Pancreas (tissue), 10 donors: ENCODE data around the gene EPHB2. TPM values are rescaled to one million over a fixed set of nuclear protein-coding genes. Genes with fewer than 3 reads are reported as not detected.

Source experiments
- ATAC-seq, 4 donors: fragments of 200-7000 bp; cut with Tn5 transposase; one replicate each; pipeline versions ENCODE4 v1.8.0 to v1.9.1; 2020; ENCODE audit warnings: mild to moderate bottlenecking in 4 of 4, moderate library complexity in 4 of 4
- DNase-seq, 6 donors: peaks; one replicate each; pipeline ENCODE4 v3.0.0-alpha.2; 2020
- FAIRE-seq: peaks from 2 replicates; lab custom pipeline; 2012; peaks lifted over from hg19 to GRCh38; lab: Jason Lieb, UNC
- H3K27ac ChIP-seq, 4 donors: fragments of 200-600 bp; sonication (generic); 1 replicate in 3 of 4; 2 replicates in 1 of 4; pipeline versions ENCODE4 v1.5.0 to v1.8.0; 2020
- H3K27me3 ChIP-seq, 4 donors: fragments of 200-600 bp; one replicate each; pipeline ENCODE4 v1.8.0; 2021
- H3K36me3 ChIP-seq, 3 donors: fragments of 200-600 bp; sonication (generic) in 1 of 3; one replicate each; pipeline versions ENCODE4 v1.5.0 to v1.8.0; 2020 to 2021
- H3K4me1 ChIP-seq, 3 donors: fragments of 200-600 bp; one replicate each; pipeline ENCODE4 v1.8.0; 2021
- H3K4me3 ChIP-seq, 4 donors: fragments of 200-600 bp; sonication (generic) in 2 of 4; one replicate each; pipeline versions ENCODE4 v1.5.0 to v1.8.0; 2020 to 2021
- H3K9me3 ChIP-seq, 4 donors: fragments of 200-600 bp; one replicate each; pipeline ENCODE4 v1.8.0; 2021
- WGBS, 2 donors: extraction: QIAGEN DNeasy Blood & Tissue Kit; methylation state at CpG; one replicate each; pipeline ENCODE4 v1.1.7; 2013; 5-methylcytosine and 5-hydroxymethylcytosine counted together
- intact Hi-C, 3 donors: fragments of 100-400 bp; cut with DNase I; formaldehyde crosslinking; loops; one replicate each; pipeline versions ENCODE4 v1.11.1 to v1.14.2; 2022
- polyA plus RNA-seq, 2 donors: library from polyadenylated mRNA; stranded (reverse); fragments of 200-250 nt; gene quantifications; one replicate each; pipeline ENCODE4 v1.2.3, GENCODE V29; 2013
- total RNA-seq, 6 donors: library from RNA; stranded (reverse); fragmentation: NEBNext Ultra II Directional in 4 of 6; extraction: Animal tissue kit (Norgen Biotek cat#: 25700) in 4 of 6; gene quantifications; one replicate each; pipeline versions ENCODE4 v1.2.1 to v1.2.4, GENCODE V29; 2021 to 2023
- TF ChIP-seq, protein P1 (sequence below), 4 donors: fragments of 200-600 bp; sonication (generic) in 3 of 4; IDR thresholded peaks; one replicate each; pipeline versions ENCODE4 v1.5.0 to v1.8.0; 2021; ENCODE audit warnings: antibody characterized with exemption in 4 of 4
- donor health status: healthy with polysubstance abuse.
- donor health status: DM: no; HTN: no; CAD: no; lungs with moderate emphysema.
- donor health status: DM: no; HTN: no; CAD: no.
- donor health status: control.
- donor health status: control.
- donor health status: Bipolar disorder and iron deficiency.
- donor health status: DM: yes; HTN: yes; CAD: no.
- donor health status: DM: no; HTN: no; CAD: no.
- donor health status: DM: no; HTN: no; CAD: no.
- donor health status: DM: yes; HTN: yes; CAD: no.

Gene EPHB2
- total and polyA plus RNA-seq, 8 donors, result 1.3 to 10.0 (median 4.4) TPM

DNA sequence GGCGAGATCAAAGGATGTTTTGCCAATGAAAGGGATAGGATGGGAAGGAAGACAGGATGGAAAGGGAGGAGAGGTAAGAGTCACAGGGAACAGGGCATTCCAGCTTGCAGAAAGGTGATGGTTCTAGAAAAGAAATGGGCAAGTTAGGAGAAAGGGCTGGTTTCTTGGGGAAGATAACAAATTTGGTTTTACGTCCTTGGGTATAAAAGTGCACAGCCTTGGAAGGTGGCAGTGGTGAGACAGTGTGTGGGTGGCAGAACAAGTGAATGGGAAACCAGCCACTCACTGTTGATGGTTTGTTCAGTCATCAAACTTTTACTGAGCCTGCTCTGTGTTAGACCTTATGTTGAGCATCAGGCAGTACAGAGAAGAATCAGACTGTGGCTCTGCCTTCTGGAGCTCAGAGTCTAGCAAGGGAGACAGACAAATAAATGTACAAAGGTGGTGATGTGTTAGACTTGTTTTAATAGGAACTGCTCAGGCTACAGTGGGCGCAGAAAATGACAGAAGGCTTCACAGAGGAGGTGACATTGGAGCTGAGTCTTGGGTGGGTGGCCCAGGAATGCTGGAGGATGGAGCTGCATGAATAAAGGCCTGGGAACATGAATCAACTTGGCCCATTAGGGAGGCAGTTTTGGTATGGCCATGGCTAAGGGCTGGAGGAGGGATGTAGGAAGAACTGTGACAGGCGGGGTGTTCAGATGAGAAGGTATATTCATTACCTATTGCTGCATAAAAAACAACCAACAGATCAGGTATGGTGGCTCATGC lies 76.3 kb downstream of the EPHB2 start:
- TF ChIP-seq, protein P1, sequence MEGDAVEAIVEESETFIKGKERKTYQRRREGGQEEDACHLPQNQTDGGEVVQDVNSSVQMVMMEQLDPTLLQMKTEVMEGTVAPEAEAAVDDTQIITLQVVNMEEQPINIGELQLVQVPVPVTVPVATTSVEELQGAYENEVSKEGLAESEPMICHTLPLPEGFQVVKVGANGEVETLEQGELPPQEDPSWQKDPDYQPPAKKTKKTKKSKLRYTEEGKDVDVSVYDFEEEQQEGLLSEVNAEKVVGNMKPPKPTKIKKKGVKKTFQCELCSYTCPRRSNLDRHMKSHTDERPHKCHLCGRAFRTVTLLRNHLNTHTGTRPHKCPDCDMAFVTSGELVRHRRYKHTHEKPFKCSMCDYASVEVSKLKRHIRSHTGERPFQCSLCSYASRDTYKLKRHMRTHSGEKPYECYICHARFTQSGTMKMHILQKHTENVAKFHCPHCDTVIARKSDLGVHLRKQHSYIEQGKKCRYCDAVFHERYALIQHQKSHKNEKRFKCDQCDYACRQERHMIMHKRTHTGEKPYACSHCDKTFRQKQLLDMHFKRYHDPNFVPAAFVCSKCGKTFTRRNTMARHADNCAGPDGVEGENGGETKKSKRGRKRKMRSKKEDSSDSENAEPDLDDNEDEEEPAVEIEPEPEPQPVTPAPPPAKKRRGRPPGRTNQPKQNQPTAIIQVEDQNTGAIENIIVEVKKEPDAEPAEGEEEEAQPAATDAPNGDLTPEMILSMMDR (IDR thresholded peaks at IDR 0.05), result no peak
- FAIRE-seq (no peak), ATAC-seq (no peak), DNase-seq (no peak)
- Histone ChIP-seq H3K4me3 (no peak overlapping the region), H3K27ac (no peak overlapping the region), H3K9me3 (no peaks in the 10 kb centered on the region), H3K27me3 (no peaks in the 10 kb centered on the region), H3K36me3 (no peaks in the 10 kb centered on the region), H3K4me1 (peaks cover 7 to 16% (median 8%) of the 10 kb centered on the region in 3 donors)
- 94 to 95% methylated on average over 4 of the region's 4 CpGs for WGBS, 2 donors
- intact Hi-C loops, result no loop called here

GRCh38 chr1:22787636-22788035 lies 77.0 kb downstream of the EPHB2 start:
- Histone ChIP-seq H3K27ac (no peak overlapping the region), H3K36me3 (no peaks in the 10 kb centered on the region), H3K4me1 (peaks cover 7 to 16% (median 8%) of the 10 kb centered on the region in 3 donors), H3K4me3 (no peak overlapping the region), H3K27me3 (no peaks in the 10 kb centered on the region), H3K9me3 (no peaks in the 10 kb centered on the region)
- 92 to 94% methylated on average over 2 of the region's 2 CpGs for WGBS, 2 donors
- TF ChIP-seq, protein P1 (IDR thresholded peaks at IDR 0.05), result no peak
- FAIRE-seq (no peak), ATAC-seq (no peak), DNase-seq (no peak)
- intact Hi-C loops, result no loop called here

GRCh38 chr1:22788254-22788661 lies 77.6 kb downstream of the EPHB2 start:
- Histone ChIP-seq H3K27ac (no peak overlapping the region), H3K4me1 (peaks cover 7 to 16% (median 8%) of the 10 kb centered on the region in 3 donors), H3K4me3 (no peak overlapping the region), H3K36me3 (no peaks in the 10 kb centered on the region), H3K9me3 (no peaks in the 10 kb centered on the region), H3K27me3 (no peaks in the 10 kb centered on the region)
- TF ChIP-seq, protein P1 (IDR thresholded peaks at IDR 0.05), result no peak
- no peak for ATAC-seq
- 81 to 86% methylated on average over 2 of the region's 2 CpGs for WGBS, 2 donors
- DNase-seq, result no peak
- no peak for FAIRE-seq
- intact Hi-C loops, result no loop called here

DNA sequence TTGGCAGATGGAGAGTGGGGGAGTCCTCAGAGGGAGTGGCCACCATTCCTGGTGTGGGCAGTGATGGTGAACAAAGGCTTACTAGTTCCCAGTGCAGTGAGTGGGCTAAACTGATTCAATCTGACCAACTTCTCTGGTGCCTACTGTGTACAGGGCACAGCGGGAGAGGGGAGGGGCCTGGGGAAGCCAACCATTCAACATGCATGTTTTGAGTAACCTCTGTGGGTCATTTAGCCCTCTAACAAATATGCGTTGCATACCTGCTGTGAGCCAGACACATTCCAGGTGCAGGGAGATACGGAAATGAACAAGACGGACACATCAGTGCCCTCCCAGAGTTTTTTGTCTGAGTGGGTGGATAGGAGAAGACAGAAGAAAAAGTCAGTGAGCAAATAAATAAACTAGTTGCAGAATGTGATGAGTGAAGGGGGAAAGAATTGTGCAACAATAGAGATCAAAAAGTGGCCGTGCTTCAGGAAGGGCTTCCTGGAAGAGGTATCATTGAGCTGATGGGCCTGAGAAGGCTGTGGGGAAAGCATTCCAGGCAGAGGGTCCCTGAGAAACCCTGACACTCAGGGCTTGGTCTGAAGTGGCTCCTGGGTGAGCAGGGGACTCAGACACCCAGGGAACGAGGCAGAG lies 78.8 kb downstream of the EPHB2 start:
- Histone ChIP-seq H3K9me3 (no peaks in the 10 kb centered on the region), H3K4me3 (no peak overlapping the region), H3K27me3 (no peaks in the 10 kb centered on the region), H3K27ac (no peak overlapping the region), H3K4me1 (peaks cover 7 to 16% (median 8%) of the 10 kb centered on the region in 3 donors), H3K36me3 (no peaks in the 10 kb centered on the region)
- ATAC-seq (no peak), FAIRE-seq (no peak), DNase-seq (no peak)
- intact Hi-C loops, result no loop called here
- TF ChIP-seq, protein P1 (IDR thresholded peaks at IDR 0.05), result no peak
- WGBS, 2 donors, result 78 to 79% methylated on average over 6 of the region's 6 CpGs
